ENCODE data around the gene PREX1. TPM values are rescaled to one million over a fixed set of nuclear protein-coding genes. Genes with fewer than 3 reads are reported as not detected.

Gene PREX1
- total RNA-seq, 1 experiment from 2014 or later = 9.5 TPM

DNA sequence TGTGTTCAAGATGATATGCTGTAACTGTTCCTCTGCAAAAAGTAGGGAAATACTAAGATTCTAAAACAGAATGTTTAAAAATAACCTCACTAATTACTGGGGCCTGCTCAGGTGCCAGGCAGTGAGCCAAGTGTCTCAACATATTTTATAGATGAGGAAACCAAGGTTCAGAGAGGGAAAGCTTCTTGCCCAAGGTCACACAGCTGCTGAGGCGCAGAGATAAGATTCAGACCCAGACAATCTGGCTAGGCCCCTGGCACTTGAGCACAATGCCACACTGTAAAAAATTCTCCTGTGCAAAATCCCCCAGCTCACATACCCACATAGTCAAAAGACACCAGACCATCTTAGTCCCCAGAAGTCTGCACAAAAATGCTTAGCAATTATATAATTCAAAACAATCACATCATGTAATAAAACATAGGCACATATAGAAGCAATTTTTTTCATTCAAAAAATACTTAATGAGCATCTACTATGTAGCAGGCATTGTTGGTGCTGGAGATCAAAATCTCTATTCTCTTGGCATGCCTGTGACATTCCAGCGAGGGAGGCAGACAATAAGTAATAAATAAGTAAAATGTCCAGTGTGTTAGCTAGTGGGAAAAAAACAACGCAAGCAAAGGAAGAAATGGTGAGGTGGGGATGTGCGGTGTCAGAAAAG, 10.3 kb downstream of the PREX1 start:
- no peaks in the 10 kb centered on the region for H3K9me3 Mint-ChIP-seq (ENCODE audit: unreplicated experiment)
- intact Hi-C loops (cut with micrococcal nuclease; ENCODE audit: unreplicated experiment) = no loop called here
- no peaks in the 10 kb centered on the region for H3K36me3 Mint-ChIP-seq (ENCODE audit: insufficient read depth, unreplicated experiment)
- Histone ChIP-seq H3K4me1 (no peaks in the 10 kb centered on the region), H3K4me3 (ENCODE audit: low read depth, low read length) (no peak overlapping the region), H3K36me3 (ENCODE audit: control insufficient read depth, insufficient read depth, low read length) (no peaks in the 10 kb centered on the region), H3K27me3 (replicated peaks; ENCODE audit: control insufficient read depth, insufficient read depth, low read length) (no peaks in the 10 kb centered on the region), H3K9me3 (no peaks in the 10 kb centered on the region)
- no peak for TF ChIP-seq CTCF (IDR thresholded peaks at IDR 0.05; ENCODE audit: insufficient read depth in 1 of 2, low read depth in 1 of 2, low read length in 1 of 2, severe bottlenecking in 1 of 2, unreplicated experiment in 1 of 2)
- BruUV-seq (replicated peaks) = no TSS peak
- H3K4me1 Mint-ChIP-seq (ENCODE audit: low read depth, unreplicated experiment) = no peaks in the 10 kb centered on the region
- peaks cover 4% of the 10 kb centered on the region for H3K27me3 Mint-ChIP-seq (ENCODE audit: insufficient read depth, unreplicated experiment)
- DNase-seq = no peak
- ChIA-PET CTCF (interaction anchor here (1.7 kb wide), 1 partner anchor 160 kb away, joined by 5 read pairs; no protein-coding TSS in a partner anchor), POLR2A (no interaction called here)
- H3K27ac Mint-ChIP-seq (ENCODE audit: unreplicated experiment) = no peak overlapping the region
- H3K4me3 Mint-ChIP-seq (ENCODE audit: unreplicated experiment) = no peak overlapping the region

DNA sequence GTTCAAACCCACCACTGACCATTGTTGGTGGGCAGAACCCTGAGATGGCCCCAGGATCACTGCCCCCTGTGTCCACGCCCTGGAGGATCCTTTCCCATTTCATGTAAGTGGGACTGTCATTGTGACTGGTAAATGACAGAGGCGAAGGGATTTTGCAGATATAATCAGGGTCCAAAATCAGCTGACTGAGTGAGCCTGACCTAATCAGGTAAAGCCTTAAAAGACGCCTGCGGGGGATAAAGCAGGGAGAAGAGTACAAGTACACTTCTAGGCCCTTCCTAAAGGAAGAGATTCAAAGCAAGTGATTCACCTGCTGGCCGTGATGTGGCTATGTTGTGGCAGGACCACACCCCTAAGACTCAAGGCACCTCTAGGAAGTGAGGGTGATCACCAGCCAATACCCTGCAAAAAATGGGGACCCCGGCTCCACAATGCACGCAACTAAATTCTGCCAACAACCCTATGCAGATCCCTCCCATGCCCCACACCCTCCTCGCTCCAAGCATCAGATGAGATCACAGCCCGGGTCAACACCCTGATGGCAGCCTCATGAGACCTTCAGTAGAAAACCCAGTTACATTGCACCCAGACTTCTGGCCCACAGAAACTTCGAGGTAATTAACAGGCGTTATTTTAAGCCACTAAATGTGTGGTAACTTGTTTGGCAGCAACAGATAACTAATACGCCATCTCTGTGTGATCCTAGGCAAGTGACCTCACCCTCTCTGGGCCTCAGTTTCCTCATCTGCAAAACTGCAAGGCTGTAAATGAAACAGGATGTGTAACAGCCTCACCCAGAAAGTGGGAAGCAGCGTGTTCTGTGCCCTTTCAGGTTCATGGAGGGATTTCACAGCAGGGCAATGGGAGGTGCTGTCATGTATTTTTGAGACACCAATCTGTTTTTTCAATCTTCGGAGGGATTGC, 11.3 kb downstream of the PREX1 start:
- BruUV-seq (replicated peaks) = no TSS peak
- Mint-ChIP-seq H3K4me1 (ENCODE audit: low read depth, unreplicated experiment) (no peaks in the 10 kb centered on the region), H3K9me3 (ENCODE audit: unreplicated experiment) (no peaks in the 10 kb centered on the region), H3K27me3 (ENCODE audit: insufficient read depth, unreplicated experiment) (peaks cover 4% of the 10 kb centered on the region), H3K36me3 (ENCODE audit: insufficient read depth, unreplicated experiment) (no peaks in the 10 kb centered on the region), H3K27ac (ENCODE audit: unreplicated experiment) (no peak overlapping the region), H3K4me3 (ENCODE audit: unreplicated experiment) (no peak overlapping the region)
- no peak for DNase-seq
- Histone ChIP-seq H3K4me3 (ENCODE audit: low read depth, low read length) (no peak overlapping the region), H3K36me3 (ENCODE audit: control insufficient read depth, insufficient read depth, low read length) (no peaks in the 10 kb centered on the region), H3K27me3 (replicated peaks; ENCODE audit: control insufficient read depth, insufficient read depth, low read length) (no peaks in the 10 kb centered on the region), H3K4me1 (peaks cover 5% of the 10 kb centered on the region), H3K9me3 (no peaks in the 10 kb centered on the region)
- ChIA-PET CTCF (no interaction called here), POLR2A (no interaction called here)
- intact Hi-C loops (cut with micrococcal nuclease; ENCODE audit: unreplicated experiment) = no loop called here
- TF ChIP-seq CTCF (IDR thresholded peaks at IDR 0.05; ENCODE audit: insufficient read depth in 1 of 2, low read depth in 1 of 2, low read length in 1 of 2, severe bottlenecking in 1 of 2, unreplicated experiment in 1 of 2) = no peak

DNA sequence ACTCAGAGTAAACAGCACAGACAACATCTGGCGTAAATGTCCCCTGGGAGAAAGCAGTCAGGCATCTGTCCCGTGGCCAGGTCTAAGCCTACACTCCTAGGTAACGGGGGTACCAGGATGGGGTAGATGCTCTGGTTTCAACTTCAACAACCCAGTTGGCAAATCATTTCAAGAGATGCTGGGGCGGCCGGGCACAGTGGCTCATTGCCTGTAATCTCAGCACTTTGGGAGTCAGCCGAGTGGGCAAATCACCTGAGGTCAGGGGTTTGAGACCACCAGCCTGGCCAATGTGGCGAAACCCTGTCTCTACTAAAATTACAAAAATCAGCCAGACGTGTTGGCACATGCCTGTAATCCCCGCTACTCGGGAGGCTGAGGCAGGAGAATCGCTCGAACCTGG, 12.3 kb downstream of the PREX1 start:
- H3K27me3 ChIP-seq (replicated peaks; ENCODE audit: control insufficient read depth, insufficient read depth, low read length) = no peaks in the 10 kb centered on the region
- Mint-ChIP-seq H3K4me3 (ENCODE audit: unreplicated experiment) (no peak overlapping the region), H3K4me1 (ENCODE audit: low read depth, unreplicated experiment) (no peaks in the 10 kb centered on the region), H3K27me3 (ENCODE audit: insufficient read depth, unreplicated experiment) (peaks cover 4% of the 10 kb centered on the region), H3K27ac (ENCODE audit: unreplicated experiment) (no peak overlapping the region), H3K36me3 (ENCODE audit: insufficient read depth, unreplicated experiment) (no peaks in the 10 kb centered on the region), H3K9me3 (ENCODE audit: unreplicated experiment) (no peaks in the 10 kb centered on the region)
- ChIA-PET POLR2A (no interaction called here), CTCF (no interaction called here)
- intact Hi-C loops (cut with micrococcal nuclease; ENCODE audit: unreplicated experiment) = no loop called here
- no peaks in the 10 kb centered on the region for H3K36me3 ChIP-seq (ENCODE audit: control insufficient read depth, insufficient read depth, low read length)
- no peak overlapping the region for H3K4me3 ChIP-seq (ENCODE audit: low read depth, low read length)
- no peak for TF ChIP-seq CTCF (IDR thresholded peaks at IDR 0.05; ENCODE audit: insufficient read depth in 1 of 2, low read depth in 1 of 2, low read length in 1 of 2, severe bottlenecking in 1 of 2, unreplicated experiment in 1 of 2)
- DNase-seq = no peak
- peaks cover 5% of the 10 kb centered on the region for H3K4me1 ChIP-seq
- BruUV-seq (replicated peaks) = no TSS peak
- no peaks in the 10 kb centered on the region for H3K9me3 ChIP-seq

All from Caco-2 (cell line).